Measurements from ENCODE around the gene IGFN1. TPM values are rescaled to one million over a fixed set of nuclear protein-coding genes. Genes with fewer than 3 reads are reported as not detected.

IGFN1 gene
- total RNA-seq, 1 experiment from 2014 or later: not detected

GRCh38 chr1:201269900-201270410, 79.3 kb downstream of the IGFN1 start:
- no peak overlapping the region for H2AK5ac ChIP-seq (ENCODE audit: insufficient read length, low read length)
- no peak overlapping the region for H2BK15ac ChIP-seq (ENCODE audit: low read depth, low read length)
- no peak overlapping the region for H3K18ac ChIP-seq (ENCODE audit: insufficient read length, low read depth, low read length)
- no peak overlapping the region for H2BK20ac ChIP-seq (ENCODE audit: low read depth, low read length, poor library complexity, severe bottlenecking)
- no peak overlapping the region for H3K56ac ChIP-seq (ENCODE audit: insufficient read length, low read depth, low read length)
- no peak overlapping the region for H4K91ac ChIP-seq (ENCODE audit: insufficient read length, low read depth, low read length)
- H3K4me1 Mint-ChIP-seq: peaks cover 5 to 9% of the 10 kb centered on the region in 2 experiments; a peak in 3 of 4 replicates
- no peak overlapping the region for H3K14ac ChIP-seq (ENCODE audit: insufficient read depth, low read length)
- H3K9me3 ChIP-seq (ENCODE audit: control insufficient read depth, low read depth, low read length): no peaks in the 10 kb centered on the region
- no peaks in the 10 kb centered on the region for H3K79me2 ChIP-seq (ENCODE audit: insufficient read depth, low read length)
- no peak overlapping the region for H3K4me3 Mint-ChIP-seq
- H3K27ac Mint-ChIP-seq: peak overlapping the region in 1 of 3 experiments; percentile 32; a peak in 1 of 7 replicates
- H2BK12ac ChIP-seq (ENCODE audit: insufficient read length, low read depth, low read length): no peak overlapping the region
- no peak overlapping the region for H3K27ac ChIP-seq (ENCODE audit: insufficient read length, low read depth, low read length)
- H4K8ac ChIP-seq (replicated peaks; ENCODE audit: insufficient read length, low read depth, low read length): no peak overlapping the region
- no peaks in the 10 kb centered on the region for H3K36me3 Mint-ChIP-seq (ENCODE audit: insufficient read depth in 1 of 3, low read depth in 3 of 3)
- no peaks in the 10 kb centered on the region for H3K27me3 ChIP-seq (ENCODE audit: insufficient read depth, low read length)
- H3K4ac ChIP-seq (ENCODE audit: low read depth, low read length): no peak overlapping the region
- H3K23me2 ChIP-seq (ENCODE audit: insufficient read length, low read depth, low read length, poor library complexity, severe bottlenecking): no peaks in the 10 kb centered on the region
- no peak overlapping the region for H3K4me2 ChIP-seq (ENCODE audit: insufficient read depth, insufficient read length, low read length)
- H3T11ph ChIP-seq (ENCODE audit: low read length): no peak overlapping the region
- H3K27me3 Mint-ChIP-seq (ENCODE audit: low read depth): peaks cover 40% of the 10 kb centered on the region
- no peak overlapping the region for H4K5ac ChIP-seq (ENCODE audit: insufficient read length, low read depth, low read length)
- no peak overlapping the region for H2BK5ac ChIP-seq (ENCODE audit: insufficient read length, low read length)
- WGBS (ENCODE audit: extremely low coverage, insufficient read length, low lambda C conversion rate): no CpG with 5 or more reads among the region's 6 CpGs
- no peaks in the 10 kb centered on the region for H3K79me1 ChIP-seq (ENCODE audit: insufficient read depth, low read depth, low read length, poor library complexity, severe bottlenecking)
- peak; percentile 12 for DNase-seq
- H4K20me1 ChIP-seq (ENCODE audit: control insufficient read depth, insufficient read depth, insufficient read length): no peaks in the 10 kb centered on the region
- no peak overlapping the region for H2AFZ ChIP-seq (ENCODE audit: low read length)
- H2BK120ac ChIP-seq (ENCODE audit: low read depth, low read length, poor library complexity, severe bottlenecking): no peak overlapping the region
- no peak for TF ChIP-seq CTCF (conservative IDR thresholded peaks at IDR 0.05)
- no peaks in the 10 kb centered on the region for H3K9me3 Mint-ChIP-seq
- no peaks in the 10 kb centered on the region for H3K4me1 ChIP-seq (ENCODE audit: insufficient read depth, low read length)
- H3K23ac ChIP-seq (ENCODE audit: insufficient read length, low read depth, low read length): no peak overlapping the region
- H3K9ac ChIP-seq (ENCODE audit: extremely low read depth, insufficient read length, low read length): no peak overlapping the region
